ENCODE measurements around the gene PHF2.

Gene PHF2

GRCh38 chr9:93676310-93677047 is 100.1 kb downstream of the PHF2 start:
- H2AFZ ChIP-seq (ENCODE audit: low read length) = no peak overlapping the region
- peaks cover 13% of the 10 kb centered on the region; the same call in 1 of the 2 replicates for H3K36me3 ChIP-seq (ENCODE audit: insufficient read depth, low read length)
- TF ChIP-seq EZH2phosphoT487 (IDR thresholded peaks at IDR 0.05; ENCODE audit: borderline replicate concordance) = no peak
- no peak for TF ChIP-seq CTCF (conservative IDR thresholded peaks at IDR 0.05; ENCODE audit: low read length)

GRCh38 chr9:93677048-93677571 is 100.7 kb downstream of the PHF2 start:
- Histone ChIP-seq H3K4me1 (ENCODE audit: insufficient read depth, low read length, poor library complexity, severe bottlenecking) (no peaks in the 10 kb centered on the region), H3K79me2 (ENCODE audit: insufficient read depth, low read length) (no peaks in the 10 kb centered on the region), H2AFZ (ENCODE audit: low read length) (no peak overlapping the region), H3K9ac (ENCODE audit: low read depth, low read length, poor library complexity, severe bottlenecking) (no peak overlapping the region), H3K4me3 (ENCODE audit: low read length, poor library complexity, severe bottlenecking) (no peak overlapping the region), H3K4me2 (ENCODE audit: low read depth, low read length, poor library complexity, severe bottlenecking) (no peak overlapping the region), H3K9me2 (replicated peaks; ENCODE audit: low read depth, low read length) (no peaks in the 10 kb centered on the region), H3K27me3 (ENCODE audit: insufficient read depth, low read length, poor library complexity, severe bottlenecking) (no peaks in the 10 kb centered on the region), H3F3A (ENCODE audit: low read depth) (no peaks in the 10 kb centered on the region), H4K20me1 (ENCODE audit: insufficient read depth, low read length, poor library complexity, severe bottlenecking) (no peaks in the 10 kb centered on the region), H3K9me3 (ENCODE audit: insufficient read depth, low read depth, low read length) (no peaks in the 10 kb centered on the region), H3K36me3 (ENCODE audit: insufficient read depth, low read length) (peaks cover 13% of the 10 kb centered on the region; the same call in 1 of the 2 replicates)
- no peak for TF ChIP-seq CTCF (conservative IDR thresholded peaks at IDR 0.05; ENCODE audit: low read length)
- no peak for TF ChIP-seq EZH2phosphoT487 (IDR thresholded peaks at IDR 0.05; ENCODE audit: borderline replicate concordance)

More at GRCh38 chr9:93676310-93677047, 100.1 kb downstream of the PHF2 start:
- Histone ChIP-seq H3K27me3 (ENCODE audit: insufficient read depth, low read length, poor library complexity, severe bottlenecking) (no peaks in the 10 kb centered on the region), H4K20me1 (ENCODE audit: insufficient read depth, low read length, poor library complexity, severe bottlenecking) (no peaks in the 10 kb centered on the region), H3K79me2 (ENCODE audit: insufficient read depth, low read length) (no peaks in the 10 kb centered on the region), H3K9me3 (ENCODE audit: insufficient read depth, low read depth, low read length) (no peaks in the 10 kb centered on the region), H3K9me2 (replicated peaks; ENCODE audit: low read depth, low read length) (no peaks in the 10 kb centered on the region), H3F3A (ENCODE audit: low read depth) (no peaks in the 10 kb centered on the region), H3K9ac (ENCODE audit: low read depth, low read length, poor library complexity, severe bottlenecking) (no peak overlapping the region), H3K4me1 (ENCODE audit: insufficient read depth, low read length, poor library complexity, severe bottlenecking) (no peaks in the 10 kb centered on the region), H3K4me2 (ENCODE audit: low read depth, low read length, poor library complexity, severe bottlenecking) (no peak overlapping the region), H3K4me3 (ENCODE audit: low read length, poor library complexity, severe bottlenecking) (no peak overlapping the region)

- Histone ChIP-seq H3F3A (ENCODE audit: low read depth) (no peaks in the 10 kb centered on the region), H3K4me1 (ENCODE audit: insufficient read depth, low read length, poor library complexity, severe bottlenecking) (no peaks in the 10 kb centered on the region), H3K36me3 (ENCODE audit: insufficient read depth, low read length) (peaks cover 13% of the 10 kb centered on the region; the same call in 1 of the 2 replicates), H2AFZ (ENCODE audit: low read length) (no peak overlapping the region), H3K9me2 (replicated peaks; ENCODE audit: low read depth, low read length) (no peaks in the 10 kb centered on the region), H3K79me2 (ENCODE audit: insufficient read depth, low read length) (no peaks in the 10 kb centered on the region), H3K27me3 (ENCODE audit: insufficient read depth, low read length, poor library complexity, severe bottlenecking) (no peaks in the 10 kb centered on the region), H3K9ac (ENCODE audit: low read depth, low read length, poor library complexity, severe bottlenecking) (no peak overlapping the region), H3K4me3 (ENCODE audit: low read length, poor library complexity, severe bottlenecking) (no peak overlapping the region), H3K4me2 (ENCODE audit: low read depth, low read length, poor library complexity, severe bottlenecking) (no peak overlapping the region), H3K9me3 (ENCODE audit: insufficient read depth, low read depth, low read length) (no peaks in the 10 kb centered on the region), H4K20me1 (ENCODE audit: insufficient read depth, low read length, poor library complexity, severe bottlenecking) (no peaks in the 10 kb centered on the region)
- no peak for TF ChIP-seq CTCF (conservative IDR thresholded peaks at IDR 0.05; ENCODE audit: low read length)
- TF ChIP-seq EZH2phosphoT487 (IDR thresholded peaks at IDR 0.05; ENCODE audit: borderline replicate concordance) = no peak
These were observed 101.3 kb downstream of the PHF2 start for GRCh38 chr9:93677641-93678136.
